Stimulated activated CD8-positive, alpha-beta memory T cell treated with anti-CD3 and anti-CD28 coated beads, Interleukin-4, amount 100 ng/mL, for 1 hour (primary cell): ENCODE results near the gene COQ8A.
A peak's percentile ranks its signal among the peaks of the same experiment; 100 is the strongest.

Source experiments
- DNase-seq, 2 donors: peaks; one replicate each; pipeline ENCODE4 v3.0.0-alpha.2; 2020; ENCODE audit warnings: low read depth in 2 of 2, low spot score in 1 of 2

The COQ8A gene

DNA sequence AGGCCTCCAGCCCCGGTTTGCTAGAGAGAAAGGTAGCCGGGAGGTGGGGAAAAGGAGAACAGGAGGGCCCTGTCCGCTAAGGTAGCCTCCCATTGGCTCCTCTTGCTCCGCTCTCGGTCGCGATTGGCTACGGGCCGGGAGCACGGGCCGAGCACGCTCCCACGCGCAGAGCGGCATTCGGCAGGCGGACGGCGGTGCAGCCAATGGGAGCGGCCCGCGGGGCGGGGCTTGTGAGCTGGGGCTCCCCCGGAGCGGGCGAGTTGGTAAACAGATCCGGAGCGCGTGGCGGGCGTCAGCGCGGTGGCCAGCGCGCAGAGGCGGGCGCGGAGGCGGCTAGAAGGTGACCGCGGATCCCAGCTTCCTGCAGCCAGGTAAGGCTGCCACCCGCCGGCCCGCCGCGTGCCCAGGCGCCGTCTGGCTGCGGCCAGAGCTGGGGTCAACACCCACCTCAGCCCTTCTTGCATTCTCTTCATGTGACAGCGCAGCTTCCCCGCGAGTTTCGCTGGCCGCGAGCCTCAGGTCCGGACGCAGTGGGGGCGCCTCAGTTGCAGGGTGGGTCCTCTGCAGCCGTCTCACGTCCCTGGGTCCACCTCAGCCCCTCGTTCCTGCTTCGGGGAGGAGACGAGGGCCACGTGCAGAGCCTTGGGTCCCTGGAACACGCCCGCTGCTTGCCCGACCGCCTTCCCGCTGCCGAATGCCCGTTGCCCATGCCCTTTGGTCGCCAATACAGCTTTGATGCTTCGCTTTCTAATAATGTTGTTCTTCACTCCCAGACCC lies at the start of gene COQ8A:
Gene COQ8A, plus strand, starts transcription at position 266 of the 777 bp plus-strand sequence. CDS start 21,092 bp downstream, outside the sequence.
- DNase-seq: peak; percentile 92 to 97

DNA sequence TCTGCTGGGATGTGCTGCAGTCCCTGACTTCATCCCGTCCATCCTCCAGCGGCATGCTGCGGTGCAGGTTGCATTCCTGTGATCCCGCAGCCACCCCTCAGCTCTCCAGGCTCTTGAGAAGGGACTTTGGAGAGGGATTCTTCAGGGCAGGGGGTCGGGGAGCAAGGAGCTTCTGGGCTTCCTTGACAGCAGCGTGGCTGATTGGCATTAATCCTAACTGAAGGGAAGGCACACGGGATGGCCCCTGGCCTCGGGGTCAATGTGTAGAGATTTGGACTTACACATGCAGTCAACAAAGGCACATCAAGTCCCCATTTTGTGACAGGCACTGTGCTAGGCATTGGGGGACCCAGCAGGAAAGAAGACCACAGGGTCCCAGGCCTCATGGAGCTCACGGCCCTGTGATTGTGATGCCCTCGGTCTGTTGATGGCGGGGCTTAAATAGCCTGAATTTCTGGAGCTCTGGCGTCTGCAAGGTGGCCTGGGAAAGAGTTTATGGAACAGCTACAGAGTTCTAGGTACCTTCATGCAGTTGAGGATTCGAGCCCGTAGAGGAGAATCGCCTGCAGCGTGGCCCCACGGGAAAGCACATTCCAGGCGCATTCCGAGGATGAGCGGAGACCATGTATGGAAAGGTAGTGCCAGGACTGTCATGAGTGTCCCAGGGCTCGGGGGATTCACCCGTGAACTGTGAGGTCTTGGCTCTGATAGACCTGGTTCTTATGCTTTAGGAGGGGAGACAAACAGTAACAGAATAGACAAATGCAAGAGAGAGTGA lies 49.6 kb upstream of the COQ8A start:
- no peak for DNase-seq

DNA sequence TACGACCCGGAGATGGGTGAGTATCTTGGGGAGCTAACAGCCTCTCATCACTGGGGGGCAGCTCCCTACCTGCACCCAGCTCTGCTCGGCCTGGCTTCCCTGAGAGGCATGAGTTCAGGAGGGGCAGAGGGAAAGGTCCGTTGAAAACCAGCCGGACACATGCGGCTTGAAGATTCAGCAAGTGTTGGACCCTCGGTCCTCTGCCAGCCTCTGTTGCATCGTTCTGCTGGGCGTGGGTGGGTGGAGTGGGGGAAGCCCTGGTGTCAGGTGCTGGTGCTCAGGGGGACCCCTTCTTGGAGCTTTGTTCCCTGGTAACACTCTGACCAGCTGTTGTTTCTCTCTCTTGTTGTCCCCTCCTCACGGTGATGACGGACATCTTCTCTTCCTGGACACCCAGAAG lies 48.7 kb upstream of the COQ8A start:
- no peak for DNase-seq

DNA sequence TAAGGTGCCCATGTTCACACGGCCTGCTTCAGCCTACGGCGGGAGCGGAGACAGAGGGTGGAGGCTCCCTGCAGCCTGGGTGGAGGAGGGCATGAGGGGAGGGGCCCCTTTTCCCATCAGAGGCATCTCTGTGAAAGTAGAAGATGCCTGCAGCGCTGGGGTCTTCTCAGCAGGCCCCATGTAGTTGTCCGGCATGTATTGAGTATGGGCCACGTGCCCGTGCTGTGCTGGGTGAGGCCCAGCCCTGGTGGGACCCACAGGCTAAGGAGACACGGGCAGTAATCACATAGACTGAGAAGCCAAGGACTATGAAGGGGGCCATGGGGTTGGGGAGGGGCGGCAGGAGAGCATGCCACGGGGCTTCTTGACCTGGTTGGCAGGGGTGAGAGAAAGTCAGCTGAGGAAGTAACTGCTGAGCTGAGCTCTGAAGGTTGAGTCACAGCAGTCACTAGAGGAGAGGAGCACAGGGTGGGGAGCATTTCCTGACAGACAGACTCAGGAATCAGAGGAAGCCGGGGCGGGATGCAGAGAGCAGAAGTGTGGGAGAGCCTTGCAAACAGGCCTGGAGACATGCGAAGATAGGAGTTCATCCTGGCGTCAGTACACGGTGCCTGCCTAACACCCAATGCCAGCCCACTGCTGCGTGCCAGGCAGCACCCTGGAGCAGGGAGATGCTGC lies 48.1 kb upstream of the COQ8A start:
- no peak for DNase-seq

DNA sequence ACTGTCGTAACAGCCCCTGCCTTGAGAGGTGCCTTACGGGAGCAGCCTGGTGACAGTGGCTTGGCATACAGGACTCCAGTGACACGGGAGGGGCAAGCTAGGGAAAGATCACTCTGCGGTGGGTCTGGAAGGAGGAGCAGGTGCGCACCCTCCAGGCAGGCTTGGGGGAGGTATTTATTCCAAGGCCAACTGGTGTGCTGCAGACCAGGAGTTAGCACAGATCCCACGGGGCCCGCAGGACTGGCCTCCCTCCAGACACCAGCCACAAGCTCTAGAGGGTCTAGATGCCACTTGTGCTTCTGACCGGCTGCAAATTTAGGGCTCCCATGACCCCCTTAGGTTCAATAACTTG lies 47.6 kb upstream of the COQ8A start:
- no peak for DNase-seq

DNA sequence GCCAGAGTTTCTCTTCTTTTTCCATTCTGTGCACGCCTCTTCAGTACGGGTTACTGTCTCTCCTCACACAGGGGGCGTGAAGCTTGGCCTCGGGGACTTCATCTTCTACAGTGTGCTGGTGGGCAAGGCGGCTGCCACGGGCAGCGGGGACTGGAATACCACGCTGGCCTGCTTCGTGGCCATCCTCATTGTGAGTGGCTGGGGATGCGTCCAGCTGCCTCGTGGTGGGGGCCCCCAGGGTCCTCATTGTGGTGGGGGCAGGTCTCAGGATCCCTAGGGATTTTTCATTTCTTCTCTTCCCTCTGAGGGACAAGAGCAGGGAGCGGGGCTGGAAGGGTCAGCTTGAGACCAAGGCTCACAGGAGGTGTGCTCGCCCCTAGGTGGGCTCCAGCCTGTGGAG lies 46.2 kb upstream of the COQ8A start:
- no peak for DNase-seq

DNA sequence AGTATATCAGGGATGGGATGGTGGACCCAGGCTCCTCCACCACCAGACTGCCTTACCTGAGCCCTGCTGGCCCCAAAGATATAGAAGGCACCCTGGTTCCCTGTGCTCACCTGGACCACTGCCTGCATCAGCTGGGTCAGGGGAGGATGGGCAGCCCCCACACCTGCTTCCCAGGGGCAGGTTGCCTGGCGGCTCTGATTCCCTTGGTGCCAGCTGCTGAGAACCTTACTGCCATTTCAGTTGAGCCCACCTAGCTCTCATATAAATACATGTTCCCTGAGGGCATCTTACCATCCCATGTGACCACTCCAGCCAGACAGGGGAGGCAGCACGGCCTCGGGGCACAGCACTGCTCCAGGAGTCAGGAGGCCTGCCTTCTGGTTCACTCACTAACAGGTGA lies 45.3 kb upstream of the COQ8A start:
- no peak for DNase-seq

DNA sequence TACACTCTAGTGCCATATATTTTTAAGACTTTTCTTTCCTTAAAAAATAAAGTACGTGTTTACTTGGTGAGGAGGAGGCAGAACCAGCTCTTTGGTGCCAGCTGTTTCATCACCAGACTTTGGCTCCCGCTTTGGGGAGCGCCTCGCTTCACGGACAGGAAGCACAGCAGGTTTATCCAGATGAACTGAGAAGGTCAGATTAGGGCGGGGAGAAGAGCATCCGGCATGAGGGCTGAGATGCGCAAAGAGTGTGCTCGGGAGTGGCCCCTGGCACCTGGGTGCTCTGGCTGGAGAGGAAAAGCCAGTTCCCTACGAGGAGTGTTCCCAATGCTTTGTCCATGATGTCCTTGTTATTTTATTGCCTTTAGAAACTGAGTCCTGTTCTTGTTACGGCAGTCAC lies 44.5 kb upstream of the COQ8A start:
- no peak for DNase-seq

DNA sequence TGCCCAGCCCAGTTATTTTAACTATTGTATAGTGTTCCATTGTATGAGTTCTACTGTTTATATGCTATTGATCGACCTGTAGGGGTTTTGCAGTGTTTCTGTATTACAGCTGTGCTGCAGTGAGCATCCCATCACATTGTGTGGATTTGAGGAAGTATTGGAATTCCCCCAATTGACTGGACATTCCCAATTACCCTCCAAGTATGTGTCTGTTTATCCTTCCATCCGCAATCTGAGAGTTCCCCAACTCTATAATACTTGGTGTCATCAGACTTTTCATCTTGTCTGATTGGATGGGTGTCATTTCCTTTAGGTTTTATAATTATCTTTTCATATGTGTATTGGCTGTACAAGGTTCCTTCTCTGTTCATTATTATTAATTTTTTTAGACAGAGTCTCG lies 41.8 kb upstream of the COQ8A start:
- no peak for DNase-seq

DNA sequence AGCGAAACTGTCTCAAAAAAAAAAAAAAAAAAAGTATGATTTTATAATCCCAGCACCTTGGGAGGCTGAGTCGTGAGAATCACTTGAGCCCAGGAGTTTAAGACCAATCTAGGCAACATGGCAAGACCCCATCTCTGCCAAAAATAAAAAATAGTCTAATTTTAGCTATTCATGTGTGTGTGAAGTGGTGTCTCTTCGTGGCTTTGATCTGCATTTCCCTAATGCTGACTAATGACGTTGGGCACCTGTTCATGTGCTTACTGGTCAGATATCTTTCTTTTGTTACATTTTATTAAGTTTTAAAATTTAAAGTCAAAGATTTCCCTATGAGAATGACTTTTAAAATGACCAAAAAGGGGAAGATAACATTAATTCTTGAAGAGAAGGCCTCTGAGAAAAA lies 38.7 kb upstream of the COQ8A start:
- no peak for DNase-seq

DNA sequence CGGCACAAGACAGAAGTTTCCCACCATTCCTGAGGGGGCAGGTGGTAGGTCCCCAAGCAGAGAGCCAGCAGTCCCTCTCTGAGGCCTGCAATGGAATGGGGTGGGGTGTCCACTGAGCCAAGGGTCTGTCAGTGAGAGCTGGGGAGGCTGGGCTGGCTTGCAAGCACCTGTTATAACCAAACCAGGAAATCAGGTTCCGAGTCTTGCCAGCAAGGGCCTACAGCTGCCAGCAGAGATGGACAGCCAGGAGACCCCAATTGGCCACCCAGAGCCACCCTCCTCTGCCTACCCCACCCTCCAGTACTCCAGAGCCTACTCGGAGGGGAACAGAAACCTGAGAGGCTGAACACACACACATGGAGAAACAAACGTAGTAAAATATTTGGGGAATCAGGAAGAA lies 37.5 kb upstream of the COQ8A start:
- DNase-seq: no peak

DNA sequence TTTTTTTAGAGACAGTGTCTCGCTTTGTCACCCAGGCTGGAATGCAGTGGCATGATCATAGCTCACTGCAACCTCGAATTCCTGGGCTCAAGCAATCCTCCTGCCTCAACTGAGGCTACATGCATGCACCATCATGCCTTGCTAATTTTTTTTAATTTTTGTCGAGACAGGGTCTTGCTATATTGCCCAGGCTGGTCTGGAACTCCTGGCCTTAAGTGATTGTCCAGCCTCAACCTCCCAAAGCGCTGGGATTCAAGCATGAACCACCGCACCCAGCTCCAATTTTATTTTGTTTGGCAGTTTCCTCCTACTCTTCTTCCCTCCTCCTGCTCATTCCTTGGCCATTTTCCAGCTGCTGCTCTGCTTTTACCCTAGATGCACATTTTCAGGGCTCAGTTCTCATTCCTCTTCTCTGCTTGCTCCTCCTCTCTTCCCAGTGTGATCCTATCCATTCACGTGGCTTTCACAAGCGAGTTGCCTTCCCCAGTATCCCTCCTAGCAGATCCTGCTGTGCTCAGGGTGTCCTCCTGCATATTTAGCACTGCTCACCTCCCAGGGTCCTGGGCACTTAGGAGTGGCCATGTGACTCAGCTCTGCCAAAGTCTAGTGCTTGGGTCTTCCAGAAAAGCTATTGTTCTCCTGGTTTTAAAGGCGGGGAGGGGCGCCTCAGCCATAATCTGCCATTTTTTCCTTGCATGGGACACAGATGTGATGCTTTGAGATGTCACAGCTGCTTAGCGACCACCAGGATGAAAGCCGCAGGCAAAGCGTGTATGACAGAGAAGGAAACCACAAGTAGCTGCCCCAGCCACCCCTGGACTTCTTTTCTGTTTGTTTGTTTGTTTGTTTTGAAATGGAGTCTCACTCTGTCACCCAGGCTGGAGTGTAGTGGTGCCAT lies 36.0 kb upstream of the COQ8A start:
- DNase-seq: no peak

DNA sequence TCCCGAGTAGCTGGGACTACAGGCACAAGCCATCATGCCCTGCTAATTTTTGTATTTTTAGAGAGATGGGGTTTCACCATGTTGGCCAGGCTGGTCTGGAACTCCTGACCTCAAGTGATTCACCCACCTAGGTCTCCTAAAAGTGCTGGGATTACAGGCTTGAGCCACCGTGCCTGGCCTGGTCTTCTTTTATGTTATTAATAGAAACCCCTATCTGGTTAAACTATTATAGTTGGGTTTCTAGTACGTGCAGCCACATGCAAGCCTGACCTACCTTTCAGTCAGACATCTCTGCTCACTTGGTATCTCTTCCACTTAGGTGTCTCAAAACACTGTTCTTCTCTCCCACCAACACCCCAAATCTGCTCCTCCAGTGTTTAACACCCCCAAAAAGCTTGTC lies 35.3 kb upstream of the COQ8A start:
- DNase-seq: no peak

DNA sequence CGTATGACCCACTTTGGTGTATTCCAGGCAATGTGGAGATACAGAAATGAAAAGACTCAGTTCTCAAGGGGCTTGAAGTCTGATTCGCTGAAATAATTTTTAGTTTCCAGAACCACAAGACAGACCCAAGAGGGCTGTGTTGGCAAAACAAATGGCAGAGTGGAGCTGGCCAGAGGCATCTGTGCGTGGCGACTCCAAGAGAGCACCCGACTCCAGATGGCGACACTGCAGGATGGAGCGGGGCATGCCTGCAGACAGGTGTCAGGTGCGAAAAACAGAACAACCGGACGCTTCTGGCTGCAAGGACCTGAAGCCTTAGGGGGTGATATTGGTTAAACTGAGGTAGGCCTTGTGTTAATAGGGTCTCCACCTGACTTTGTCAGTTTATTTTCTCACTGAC lies 31.7 kb upstream of the COQ8A start:
- no peak for DNase-seq

DNA sequence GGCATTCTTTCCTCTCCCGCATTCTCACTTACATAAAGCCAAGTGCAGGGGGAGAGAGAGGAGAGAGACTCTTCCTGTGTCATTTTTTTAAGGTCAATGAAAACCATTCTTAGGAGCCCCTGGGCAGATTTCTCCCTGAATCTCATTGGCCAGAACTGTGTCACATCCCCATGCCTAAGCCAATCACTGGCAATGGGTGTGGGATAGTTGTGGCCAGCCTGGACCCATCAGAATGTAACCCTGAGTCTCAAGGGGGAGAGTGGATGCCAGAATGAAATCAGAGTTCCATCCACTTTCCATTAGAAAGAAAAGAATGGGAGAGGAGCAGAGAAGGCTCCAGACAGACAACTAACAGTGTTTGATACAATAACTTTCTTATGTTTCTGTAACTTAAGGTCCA lies 31.2 kb upstream of the COQ8A start:
- DNase-seq: no peak

DNA sequence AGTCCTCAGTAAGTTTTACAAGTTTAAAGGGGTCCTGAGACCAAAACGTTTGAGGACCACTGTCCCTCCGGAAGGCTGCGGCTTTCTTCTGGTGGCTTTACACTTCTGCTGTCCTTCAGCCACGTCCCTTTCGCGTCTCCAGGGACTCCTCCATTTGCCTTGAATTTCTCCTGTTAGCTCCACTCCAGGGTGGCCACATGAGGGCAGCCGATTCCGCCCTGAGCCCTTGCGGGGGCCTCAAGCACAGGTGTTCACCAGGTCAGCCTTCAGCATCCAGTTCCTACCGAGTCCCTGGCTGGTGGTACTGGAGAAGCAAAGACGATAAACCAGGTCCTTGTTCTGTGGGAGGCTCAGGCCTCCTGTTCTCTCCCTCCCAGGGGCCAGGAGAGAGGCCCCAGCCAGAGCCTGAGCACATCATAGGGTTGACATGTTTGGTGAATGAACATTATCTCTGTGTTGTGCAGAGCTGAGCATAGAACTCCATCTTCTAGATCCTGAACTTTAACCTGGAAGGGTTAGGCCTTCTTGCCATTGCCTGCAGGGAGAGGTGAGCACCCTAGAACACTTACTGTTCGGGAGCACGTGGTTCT lies 27.4 kb upstream of the COQ8A start:
- DNase-seq: peak in 1 of 2 donors; percentile 21

DNA sequence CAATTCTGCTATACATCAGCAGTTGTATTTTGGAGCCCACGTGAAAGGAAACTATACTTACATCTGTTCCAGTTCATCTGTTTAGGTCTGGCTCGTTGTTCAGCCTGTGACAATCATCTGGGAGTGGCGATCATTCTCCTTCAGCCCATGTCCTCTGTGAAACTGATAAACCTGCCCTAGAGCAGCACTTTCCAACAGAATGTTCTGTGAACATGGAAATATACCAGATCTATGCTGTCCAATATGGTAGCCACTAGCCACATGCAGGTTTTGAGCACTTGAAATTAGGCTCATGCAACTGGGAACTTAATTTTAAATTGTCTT lies 24.5 kb upstream of the COQ8A start:
- DNase-seq: no peak

DNA sequence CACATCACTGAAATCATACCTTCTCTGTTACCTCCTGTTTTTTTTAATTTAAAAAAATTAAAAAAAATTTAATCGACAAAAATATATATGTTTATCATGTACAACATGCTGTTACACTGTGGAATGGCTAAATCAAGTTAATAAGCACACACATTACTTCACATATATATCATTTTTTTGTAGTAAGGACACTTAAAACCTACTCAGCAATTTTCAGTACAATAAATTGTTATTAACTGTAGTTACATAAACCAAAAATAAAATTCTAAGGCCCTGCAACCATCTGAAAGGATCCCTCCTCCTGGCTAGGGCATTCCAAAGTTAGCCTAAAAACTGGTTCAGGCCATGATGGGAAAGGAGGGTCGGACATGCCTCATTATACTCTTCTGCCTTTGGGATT lies 23.6 kb upstream of the COQ8A start:
- DNase-seq: no peak

DNA sequence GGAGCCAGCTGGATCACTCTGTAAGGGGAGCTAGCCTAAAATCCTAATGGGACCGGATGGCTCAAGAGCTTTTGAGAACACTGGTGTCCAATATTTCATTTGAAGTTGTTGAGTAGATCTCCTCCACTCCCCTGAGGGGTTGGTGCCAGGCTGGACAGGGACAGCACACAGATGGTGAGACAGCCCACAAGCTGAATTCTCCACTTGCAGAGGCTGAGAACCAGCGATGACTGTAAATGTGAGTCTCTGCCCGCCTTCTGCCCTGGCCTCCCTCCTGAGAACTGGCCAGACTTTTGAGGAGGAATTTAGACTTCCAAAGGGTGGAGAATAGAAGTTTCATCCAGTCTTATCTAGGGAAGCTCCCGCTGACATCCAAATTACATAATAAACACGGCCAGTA lies 20.5 kb upstream of the COQ8A start:
- DNase-seq: no peak

DNA sequence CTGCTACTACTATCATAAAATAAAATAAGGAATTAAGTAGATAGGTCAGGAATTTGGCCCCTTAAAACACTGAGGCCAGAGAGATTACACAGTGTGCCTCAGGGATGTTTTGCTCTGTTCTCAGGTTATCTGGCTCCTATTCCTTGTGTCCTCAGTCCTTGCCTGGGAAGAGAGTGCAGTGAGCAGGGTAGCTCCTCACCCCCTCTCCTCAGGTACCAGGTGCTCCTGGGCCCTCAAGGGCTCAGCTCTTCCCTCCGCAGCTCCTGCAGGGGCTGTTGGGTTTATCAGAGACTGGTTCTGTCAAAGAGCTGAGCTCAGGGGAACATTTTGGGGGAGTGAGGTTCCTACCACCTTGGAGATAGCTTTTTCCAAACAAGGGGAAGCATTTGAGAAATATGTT lies 20.1 kb upstream of the COQ8A start:
- no peak for DNase-seq

DNA sequence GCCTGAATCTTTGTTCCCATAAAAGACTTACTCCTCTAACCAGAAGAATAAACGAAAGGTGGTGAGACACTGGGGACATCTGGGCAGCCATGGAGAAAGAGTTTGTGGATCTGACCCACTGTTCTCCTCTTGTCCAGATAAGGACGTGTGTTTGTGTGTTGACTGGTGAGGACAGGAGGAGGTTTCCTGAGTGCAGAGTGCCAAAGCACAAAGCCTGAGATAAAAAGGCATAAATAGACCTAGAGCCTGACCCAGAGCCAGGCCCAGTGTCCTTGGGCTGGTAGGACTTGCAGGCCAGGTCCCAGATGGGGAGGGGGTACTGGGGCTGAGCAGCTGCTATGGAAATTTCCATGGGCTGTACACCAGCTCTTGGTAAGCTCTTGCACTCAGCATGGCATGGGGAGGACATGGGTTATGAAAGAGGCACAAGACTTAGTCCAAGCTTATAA lies 19.6 kb upstream of the COQ8A start:
- no peak for DNase-seq
